GM13976 (cell line): ENCODE data around the gene NEO1.
"Not testable (repeated sequence)": the region's sequence is repeated elsewhere in the genome, so short reads cannot be mapped to it uniquely, and the experiment has no call there.

ENCODE experiments used
- DNase-seq: peaks from one replicate; pipeline ENCODE4 v3.0.0; 2012; ENCODE audit warnings: low spot score
- CTCF ChIP-seq: IDR thresholded peaks from 2 replicates; pipeline ENCODE4 v1.5.1; 2012; ENCODE audit warnings: borderline replicate concordance, mild to moderate bottlenecking; ENCODE audit not compliant: insufficient read depth; ENCODE audit errors: extremely low read depth, missing control alignments, control extremely low read depth
- in situ Hi-C: fragments of 300-500 bp; cut with MboI; formaldehyde crosslinking; loops from one replicate; pipeline ENCODE4 v1.12.0; 2022; ENCODE audit warnings: low sequenced_read_pairs, mixed read lengths, inconsistent platforms; ENCODE audit not compliant: unreplicated experiment

NEO1 gene

GRCh38 chr15:73293773-73294172 lies 241.5 kb downstream of the NEO1 start:
- in situ Hi-C loops, result no loop called here
- TF ChIP-seq CTCF, result no peak
- no peak for DNase-seq

- in situ Hi-C loops, result no loop called here
- no peak for TF ChIP-seq CTCF
- no peak for DNase-seq
Measured at GRCh38 chr15:73295630-73296286, 243.5 kb downstream of the NEO1 start.

GRCh38 chr15:73296609-73297353 lies 244.5 kb downstream of the NEO1 start:
- in situ Hi-C loops, result no loop called here
- no peak for TF ChIP-seq CTCF
- DNase-seq, result no peak

- TF ChIP-seq CTCF, result no peak
- no peak for DNase-seq
- in situ Hi-C loops, result no loop called here
Measured at GRCh38 chr15:73298522-73299245, 246.4 kb downstream of the NEO1 start.

DNA sequence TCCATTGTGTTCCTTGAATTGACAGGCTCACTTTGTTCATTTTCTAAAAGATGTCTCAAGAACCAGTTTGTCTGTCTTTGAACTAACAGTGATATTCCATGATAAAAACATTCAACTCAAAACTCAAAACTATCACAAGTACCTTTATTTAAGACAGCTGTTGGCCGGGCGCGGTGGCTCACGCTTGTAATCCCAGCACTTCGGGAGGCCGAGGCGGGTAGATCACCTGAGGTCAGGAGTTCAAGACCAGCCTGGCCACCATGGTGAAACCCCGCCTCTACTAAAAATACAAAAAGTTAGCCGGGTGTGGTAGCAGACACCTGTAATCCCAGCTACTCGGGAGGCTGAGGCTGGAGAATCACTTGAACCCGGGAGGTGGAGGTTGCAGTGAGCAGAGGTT lies 248.0 kb downstream of the NEO1 start:
- not testable (repeated sequence) for DNase-seq
- in situ Hi-C loops, result loop anchor here (25.0 kb wide), 1 partner anchor 387 kb away; the partner anchor contains the start of gene CD276

DNA sequence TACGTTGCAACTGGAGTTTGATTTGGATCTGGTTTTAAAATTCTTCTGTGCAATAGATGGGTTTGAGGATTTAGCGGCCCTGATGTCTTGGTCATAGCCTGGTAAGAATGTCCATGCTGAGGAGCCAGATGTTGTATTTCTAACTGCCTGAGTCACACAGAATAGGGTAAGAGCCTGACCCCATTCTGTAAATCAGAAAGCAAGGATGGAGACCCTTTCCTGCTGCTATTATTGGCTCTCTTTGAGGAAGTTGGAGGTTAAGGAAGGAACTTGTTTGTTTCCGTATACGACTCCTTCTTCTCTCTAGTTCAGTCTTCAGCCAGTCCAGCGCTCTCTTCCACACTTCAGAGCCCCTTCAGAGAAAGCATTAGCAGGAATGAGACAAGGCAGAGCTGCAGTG lies 251.4 kb downstream of the NEO1 start:
- no peak for TF ChIP-seq CTCF
- DNase-seq, result no peak
- in situ Hi-C loops, result loop anchor here (25.0 kb wide), 1 partner anchor 384 kb away; the partner anchor contains the start of gene CD276
